Measurements from ENCODE around the gene TRMT2A. TPM values are rescaled to one million over a fixed set of nuclear protein-coding genes. Genes with fewer than 3 reads are reported as not detected.

TRMT2A gene
- total RNA-seq, 1 experiment from 2014 or later: 54.8 TPM

- DNase-seq: no peak
- no peak overlapping the region for H3K27ac ChIP-seq (ENCODE audit: low read length)
- no peak overlapping the region for H3K9ac ChIP-seq (ENCODE audit: low read length)
- no peaks in the 10 kb centered on the region for H3K27me3 ChIP-seq (ENCODE audit: low read length)
- peaks cover 52% of the 10 kb centered on the region for H3K79me2 ChIP-seq (ENCODE audit: low read length)
- H3K36me3 ChIP-seq (ENCODE audit: insufficient read depth, low read length): peaks cover 56% of the 10 kb centered on the region
- H3K9me2 ChIP-seq (replicated peaks; ENCODE audit: insufficient read depth, low read length): no peaks in the 10 kb centered on the region
- peaks cover 16% of the 10 kb centered on the region for H3K4me1 ChIP-seq (ENCODE audit: low read length)
- H3K4me3 ChIP-seq (ENCODE audit: low read length): no peak overlapping the region
- no peak overlapping the region for H2AFZ ChIP-seq (ENCODE audit: low read length)
- no peak overlapping the region for H3K4me2 ChIP-seq (ENCODE audit: low read depth, low read length, poor library complexity, severe bottlenecking)
- no peaks in the 10 kb centered on the region; the same call in 1 of the 2 replicates for H4K20me1 ChIP-seq (ENCODE audit: insufficient read depth, low read depth, low read length)
- no peaks in the 10 kb centered on the region for H3K9me3 ChIP-seq (ENCODE audit: low read length)
Observed at GRCh38 chr22:20086763-20087162, 30.3 kb downstream of the TRMT2A start.

- no peak for DNase-seq
- Histone ChIP-seq H3K4me2 (ENCODE audit: low read depth, low read length, poor library complexity, severe bottlenecking) (no peak overlapping the region), H3K79me2 (ENCODE audit: low read length) (peaks cover 55% of the 10 kb centered on the region), H3K4me1 (ENCODE audit: low read length) (peaks cover 22% of the 10 kb centered on the region), H3K27me3 (ENCODE audit: low read length) (no peaks in the 10 kb centered on the region), H3K9me3 (ENCODE audit: low read length) (no peaks in the 10 kb centered on the region), H4K20me1 (ENCODE audit: insufficient read depth, low read depth, low read length) (no peaks in the 10 kb centered on the region; the same call in 1 of the 2 replicates), H3K27ac (ENCODE audit: low read length) (no peak overlapping the region), H2AFZ (ENCODE audit: low read length) (no peak overlapping the region), H3K9ac (ENCODE audit: low read length) (no peak overlapping the region), H3K36me3 (ENCODE audit: insufficient read depth, low read length) (peaks cover 50% of the 10 kb centered on the region; the same call in 1 of the 2 replicates), H3K4me3 (ENCODE audit: low read length) (no peak overlapping the region), H3K9me2 (replicated peaks; ENCODE audit: insufficient read depth, low read length) (no peaks in the 10 kb centered on the region)
Observed at GRCh38 chr22:20086101-20086599, 30.9 kb downstream of the TRMT2A start.

- Histone ChIP-seq H2AFZ (ENCODE audit: low read length) (no peak overlapping the region), H3K27me3 (ENCODE audit: low read length) (no peaks in the 10 kb centered on the region), H3K9ac (ENCODE audit: low read length) (no peak overlapping the region), H3K9me2 (replicated peaks; ENCODE audit: insufficient read depth, low read length) (no peaks in the 10 kb centered on the region), H3K4me1 (ENCODE audit: low read length) (peaks cover 27% of the 10 kb centered on the region), H3K4me2 (ENCODE audit: low read depth, low read length, poor library complexity, severe bottlenecking) (no peak overlapping the region), H4K20me1 (ENCODE audit: insufficient read depth, low read depth, low read length) (no peaks in the 10 kb centered on the region; the same call in 1 of the 2 replicates), H3K36me3 (ENCODE audit: insufficient read depth, low read length) (peaks cover 45% of the 10 kb centered on the region; the same call in 1 of the 2 replicates), H3K4me3 (ENCODE audit: low read length) (no peak overlapping the region), H3K27ac (ENCODE audit: low read length) (no peak overlapping the region), H3K79me2 (ENCODE audit: low read length) (peaks cover 60% of the 10 kb centered on the region), H3K9me3 (ENCODE audit: low read length) (no peaks in the 10 kb centered on the region)
- DNase-seq: no peak
Observed at GRCh38 chr22:20085651-20086050, 31.4 kb downstream of the TRMT2A start.

GRCh38 chr22:20084547-20085413 lies 32.2 kb downstream of the TRMT2A start:
- Histone ChIP-seq H3K27me3 (ENCODE audit: low read length) (no peaks in the 10 kb centered on the region), H3K9me2 (replicated peaks; ENCODE audit: insufficient read depth, low read length) (no peaks in the 10 kb centered on the region), H4K20me1 (ENCODE audit: insufficient read depth, low read depth, low read length) (no peaks in the 10 kb centered on the region; the same call in 1 of the 2 replicates), H3K36me3 (ENCODE audit: insufficient read depth, low read length) (peaks cover 38% of the 10 kb centered on the region; the same call in 1 of the 2 replicates), H3K4me3 (ENCODE audit: low read length) (no peak overlapping the region), H3K9me3 (ENCODE audit: low read length) (no peaks in the 10 kb centered on the region), H2AFZ (ENCODE audit: low read length) (no peak overlapping the region), H3K79me2 (ENCODE audit: low read length) (peaks cover 64% of the 10 kb centered on the region), H3K27ac (ENCODE audit: low read length) (no peak overlapping the region), H3K4me1 (ENCODE audit: low read length) (peaks cover 27% of the 10 kb centered on the region), H3K9ac (ENCODE audit: low read length) (no peak overlapping the region), H3K4me2 (ENCODE audit: low read depth, low read length, poor library complexity, severe bottlenecking) (no peak overlapping the region)
- DNase-seq: peak; percentile 61

- H4K20me1 ChIP-seq (ENCODE audit: insufficient read depth, low read depth, low read length): no peaks in the 10 kb centered on the region; the same call in 1 of the 2 replicates
- H3K4me3 ChIP-seq (ENCODE audit: low read length): no peak overlapping the region
- DNase-seq: no peak
- H3K9me2 ChIP-seq (replicated peaks; ENCODE audit: insufficient read depth, low read length): no peaks in the 10 kb centered on the region
- H2AFZ ChIP-seq (ENCODE audit: low read length): no peak overlapping the region
- H3K9ac ChIP-seq (ENCODE audit: low read length): no peak overlapping the region
- H3K9me3 ChIP-seq (ENCODE audit: low read length): no peaks in the 10 kb centered on the region
- no peak overlapping the region for H3K27ac ChIP-seq (ENCODE audit: low read length)
- peaks cover 30% of the 10 kb centered on the region; the same call in 1 of the 2 replicates for H3K36me3 ChIP-seq (ENCODE audit: insufficient read depth, low read length)
- peaks cover 68% of the 10 kb centered on the region for H3K79me2 ChIP-seq (ENCODE audit: low read length)
- H3K4me2 ChIP-seq (ENCODE audit: low read depth, low read length, poor library complexity, severe bottlenecking): no peak overlapping the region
- no peaks in the 10 kb centered on the region for H3K27me3 ChIP-seq (ENCODE audit: low read length)
- peaks cover 31% of the 10 kb centered on the region for H3K4me1 ChIP-seq (ENCODE audit: low read length)
Observed at GRCh38 chr22:20083891-20084546, 33.0 kb downstream of the TRMT2A start.

GRCh38 chr22:20083157-20083890 lies 33.7 kb downstream of the TRMT2A start:
- peak overlapping the region; percentile 41 for H3K9ac ChIP-seq (ENCODE audit: low read length)
- no peak overlapping the region for H2AFZ ChIP-seq (ENCODE audit: low read length)
- H3K79me2 ChIP-seq (ENCODE audit: low read length): peaks cover 68% of the 10 kb centered on the region
- no peak overlapping the region for H3K4me3 ChIP-seq (ENCODE audit: low read length)
- no peaks in the 10 kb centered on the region; the same call in 1 of the 2 replicates for H4K20me1 ChIP-seq (ENCODE audit: insufficient read depth, low read depth, low read length)
- peaks cover 27% of the 10 kb centered on the region; the same call in 1 of the 2 replicates for H3K36me3 ChIP-seq (ENCODE audit: insufficient read depth, low read length)
- DNase-seq: no peak
- peaks cover 31% of the 10 kb centered on the region for H3K4me1 ChIP-seq (ENCODE audit: low read length)
- H3K27me3 ChIP-seq (ENCODE audit: low read length): no peaks in the 10 kb centered on the region
- H3K4me2 ChIP-seq (ENCODE audit: low read depth, low read length, poor library complexity, severe bottlenecking): peak overlapping the region; percentile 9
- no peaks in the 10 kb centered on the region for H3K9me3 ChIP-seq (ENCODE audit: low read length)
- H3K27ac ChIP-seq (ENCODE audit: low read length): no peak overlapping the region
- H3K9me2 ChIP-seq (replicated peaks; ENCODE audit: insufficient read depth, low read length): no peaks in the 10 kb centered on the region

GRCh38 chr22:20080776-20081654 lies 36.0 kb downstream of the TRMT2A start:
- Histone ChIP-seq H3K79me2 (ENCODE audit: low read length) (peaks cover 61% of the 10 kb centered on the region), H3K36me3 (ENCODE audit: insufficient read depth, low read length) (peaks cover 10% of the 10 kb centered on the region; the same call in 1 of the 2 replicates), H3K4me2 (ENCODE audit: low read depth, low read length, poor library complexity, severe bottlenecking) (peak overlapping the region; percentile 84), H3K9me3 (ENCODE audit: low read length) (no peaks in the 10 kb centered on the region), H3K27me3 (ENCODE audit: low read length) (no peaks in the 10 kb centered on the region), H3K9ac (ENCODE audit: low read length) (peak overlapping the region; percentile 81), H4K20me1 (ENCODE audit: insufficient read depth, low read depth, low read length) (no peaks in the 10 kb centered on the region; the same call in 1 of the 2 replicates), H3K4me3 (ENCODE audit: low read length) (peak overlapping the region; percentile 86), H3K27ac (ENCODE audit: low read length) (peak overlapping the region; percentile 78), H3K9me2 (replicated peaks; ENCODE audit: insufficient read depth, low read length) (no peaks in the 10 kb centered on the region), H2AFZ (ENCODE audit: low read length) (0 out of 2 replicates have a peak overlapping the region, but pooled peaks have one; percentile 1), H3K4me1 (ENCODE audit: low read length) (peaks cover 31% of the 10 kb centered on the region)
- peak; percentile 66 for DNase-seq
